GM18519 (cell line): ENCODE results near the gene LYZL4.

ENCODE experiments used
- ATAC-seq: cut with Tn5 transposase; IDR thresholded peaks from one replicate; pipeline ENCODE4 v1.9.1; 2021; ENCODE audit warnings: mild to moderate bottlenecking, moderate library complexity; ENCODE audit not compliant: unreplicated experiment, low FRiP score

LYZL4 gene

GRCh38 chr3:42410370-42411131 lies at the start of gene LYZL4:
TSS of gene LYZL4 (minus strand) at chr3:42410610. CDS start at chr3:42407251, 3,359 bp downstream.
- ATAC-seq, result no peak

DNA sequence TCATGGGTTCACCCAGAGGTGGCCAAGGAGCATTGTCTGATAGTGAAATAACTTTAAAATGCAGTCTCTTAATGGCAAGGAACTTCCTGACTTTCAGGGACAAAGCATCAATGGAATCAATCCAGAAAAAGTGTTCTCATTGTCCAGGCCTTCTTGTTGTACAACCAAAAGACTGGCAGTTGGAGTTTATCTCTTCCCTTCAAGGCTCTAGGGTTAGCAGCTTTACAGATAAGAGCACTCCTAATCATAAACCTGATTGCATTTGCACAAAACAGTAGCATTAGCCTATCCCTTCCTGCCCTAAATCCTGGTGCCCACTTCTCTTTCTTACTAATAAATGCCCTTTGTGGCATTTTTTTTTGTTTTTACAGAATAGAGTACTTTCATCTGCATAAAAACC lies 48.7 kb upstream of the LYZL4 start:
- ATAC-seq, result no peak

- no peak for ATAC-seq
Observed at GRCh38 chr3:42456211-42456610, 45.8 kb upstream of the LYZL4 start.

DNA sequence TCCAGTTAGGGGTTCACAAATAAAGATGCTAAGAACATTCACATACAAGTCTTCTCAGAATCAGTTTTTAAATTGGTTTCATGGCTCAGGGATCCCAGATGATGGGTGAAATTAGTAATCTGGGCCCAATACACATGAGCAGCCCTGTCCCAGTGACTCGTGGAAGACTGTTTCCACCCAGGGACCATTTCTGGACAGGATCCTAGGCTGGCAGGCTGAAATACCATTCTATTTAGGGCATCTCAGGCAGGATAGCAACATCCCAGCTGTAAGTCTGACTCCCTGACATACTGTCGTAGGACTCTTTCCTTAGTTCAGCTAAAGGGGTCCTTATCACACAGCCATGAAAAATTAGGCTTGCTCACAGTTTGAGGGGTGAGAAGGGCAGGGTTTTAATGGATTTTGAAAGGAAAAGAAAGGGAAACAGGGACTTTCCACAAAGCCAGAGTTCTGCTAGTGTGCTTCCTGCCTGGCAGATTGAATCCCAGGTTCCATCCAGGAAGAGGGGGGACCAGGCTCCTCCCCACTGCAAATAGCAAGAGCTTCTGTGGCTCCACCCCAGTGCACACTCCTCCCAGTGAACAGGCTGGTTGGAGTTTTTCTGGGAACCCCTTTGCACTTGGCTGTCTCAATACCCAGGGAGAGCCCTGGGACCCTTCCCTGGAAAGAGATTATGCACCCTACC lies 41.3 kb upstream of the LYZL4 start:
- ATAC-seq, result no peak

DNA sequence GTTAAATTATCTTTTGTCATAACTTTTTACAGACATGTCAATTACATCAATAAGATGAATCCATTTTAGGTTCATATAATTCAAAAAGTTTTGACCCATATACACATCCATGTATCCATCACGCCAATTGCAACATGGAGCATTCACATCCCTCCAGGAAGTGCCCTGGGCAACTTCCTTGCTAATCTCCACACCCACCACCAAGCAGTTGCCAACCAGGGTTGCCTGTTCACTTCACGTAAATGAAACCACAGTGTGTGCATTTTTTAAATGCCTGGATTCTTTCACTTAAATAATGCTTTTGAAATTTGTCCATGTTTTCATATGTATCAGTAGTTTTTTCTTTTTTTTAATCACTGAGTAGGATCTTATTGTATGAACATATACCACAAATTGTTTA lies 40.7 kb upstream of the LYZL4 start:
- ATAC-seq, result no peak

GRCh38 chr3:42450567-42450966 lies 40.2 kb upstream of the LYZL4 start:
- ATAC-seq, result no peak

- no peak for ATAC-seq
Observed at GRCh38 chr3:42447481-42447880, 37.1 kb upstream of the LYZL4 start.

- no peak for ATAC-seq
Observed at GRCh38 chr3:42446111-42447050, 36.0 kb upstream of the LYZL4 start.

DNA sequence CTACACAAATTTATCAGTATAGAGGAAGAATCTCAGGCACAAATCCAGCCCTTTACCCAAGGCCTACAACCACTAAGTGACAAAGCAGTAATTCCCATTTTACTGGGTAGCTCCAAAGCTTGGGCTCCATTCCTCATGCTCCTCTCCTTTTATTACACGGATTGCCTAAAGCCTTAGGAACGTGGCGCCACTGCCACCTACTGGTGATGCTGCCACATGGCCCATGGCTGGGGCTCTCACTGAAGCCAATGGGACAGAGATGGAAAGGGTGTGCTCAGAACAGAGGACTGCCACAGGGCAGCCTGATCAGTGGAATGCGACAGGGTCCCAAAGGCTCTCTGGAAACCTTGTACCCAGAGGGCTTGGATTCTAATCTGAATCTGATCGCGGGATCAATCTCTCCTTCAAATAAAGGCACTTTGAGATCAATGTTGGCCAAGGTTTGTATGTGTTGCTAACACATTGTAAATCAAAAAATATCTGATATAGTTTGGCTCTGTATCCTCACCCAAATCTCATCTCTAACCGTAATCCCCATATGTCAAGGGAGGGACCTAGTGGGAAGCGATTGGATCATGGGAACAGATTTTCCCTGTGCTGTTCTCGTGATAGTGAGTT lies 33.5 kb upstream of the LYZL4 start:
- ATAC-seq, result no peak

GRCh38 chr3:42443292-42443691 lies 32.9 kb upstream of the LYZL4 start:
- no peak for ATAC-seq

- no peak for ATAC-seq
Observed at GRCh38 chr3:42442640-42443039, 32.2 kb upstream of the LYZL4 start.

- ATAC-seq, result no peak
Observed at GRCh38 chr3:42441791-42442190, 31.4 kb upstream of the LYZL4 start.

DNA sequence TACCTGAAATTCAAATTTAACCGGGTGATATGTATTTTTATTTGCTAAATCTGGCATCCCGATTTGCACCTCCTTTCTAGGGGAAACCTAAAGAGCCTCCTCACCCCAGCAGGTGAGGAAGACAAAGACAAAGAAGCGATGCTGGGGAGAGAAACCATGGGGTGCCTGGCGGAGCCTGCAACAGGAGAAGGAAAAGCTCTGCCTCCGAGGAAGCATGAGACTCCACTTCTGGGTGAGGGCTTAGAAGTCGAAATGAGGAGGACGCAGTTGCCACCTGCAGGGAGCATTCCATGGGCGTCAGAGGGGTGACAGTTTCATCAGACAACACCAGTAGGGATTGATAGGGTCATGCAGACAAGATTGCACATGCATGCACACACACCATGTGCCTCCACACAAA lies 30.5 kb upstream of the LYZL4 start:
- ATAC-seq, result no peak

DNA sequence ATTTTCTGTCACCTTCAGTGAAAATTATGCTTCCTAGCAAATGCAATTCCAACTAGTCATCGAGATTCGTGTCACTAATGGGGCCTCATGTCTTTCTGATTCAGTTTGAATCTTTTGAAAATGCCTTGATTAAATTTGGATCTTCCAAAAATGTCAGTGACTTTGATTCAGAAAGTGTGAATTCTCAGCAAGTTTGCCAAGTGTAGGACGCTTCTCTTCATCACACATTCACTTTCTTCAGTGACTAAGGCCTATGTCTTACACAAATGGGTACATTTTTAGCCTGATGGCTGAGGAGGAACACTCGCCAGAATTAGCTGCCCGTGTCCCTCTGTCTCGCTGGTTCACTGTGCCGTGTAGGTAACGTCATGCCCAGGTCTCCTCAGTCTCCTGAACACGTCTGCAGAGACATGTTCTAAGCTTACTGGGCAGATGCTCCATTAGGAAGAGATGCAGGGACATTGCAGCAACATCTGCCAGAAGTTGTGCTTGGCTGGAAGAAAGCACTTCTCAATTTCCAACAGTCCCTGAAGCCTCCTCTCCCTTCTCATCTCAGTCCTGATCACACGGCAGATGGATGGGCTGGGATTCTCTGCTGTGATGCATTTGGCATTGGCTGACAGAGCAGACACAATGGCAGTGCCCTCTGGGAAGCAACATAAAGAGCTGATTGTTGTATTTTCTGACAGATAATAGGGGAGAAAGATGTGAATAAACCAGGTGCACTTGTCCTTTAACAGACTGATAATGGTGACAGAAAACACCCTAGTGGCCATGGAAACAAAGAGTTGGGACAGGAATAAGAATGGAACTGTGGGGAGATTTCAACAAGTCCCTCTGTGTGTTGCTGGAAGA lies 29.1 kb upstream of the LYZL4 start:
- ATAC-seq, result no peak

GRCh38 chr3:42438758-42439157 lies 28.3 kb upstream of the LYZL4 start:
- ATAC-seq, result no peak

DNA sequence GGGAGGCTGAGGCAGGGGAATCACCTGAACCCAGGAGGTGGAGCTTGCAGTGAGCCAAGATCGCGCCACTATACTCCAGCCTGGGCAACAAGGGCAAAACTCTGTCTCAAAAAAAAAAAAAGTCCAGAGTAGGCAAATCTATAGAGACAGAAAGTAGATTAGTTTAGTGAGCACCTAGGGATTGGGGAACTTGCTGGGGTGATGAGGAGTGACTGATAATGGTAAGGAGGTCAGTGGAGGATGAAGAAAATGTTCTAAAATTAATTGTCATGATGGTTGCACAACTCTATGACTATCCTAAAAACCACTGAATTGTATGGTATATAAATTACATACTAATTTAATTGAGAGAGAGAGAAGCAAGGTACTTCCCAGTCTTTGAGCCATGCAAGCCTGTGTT lies 27.8 kb upstream of the LYZL4 start:
- no peak for ATAC-seq

- no peak for ATAC-seq
Observed at GRCh38 chr3:42434777-42435380, 24.5 kb upstream of the LYZL4 start.

DNA sequence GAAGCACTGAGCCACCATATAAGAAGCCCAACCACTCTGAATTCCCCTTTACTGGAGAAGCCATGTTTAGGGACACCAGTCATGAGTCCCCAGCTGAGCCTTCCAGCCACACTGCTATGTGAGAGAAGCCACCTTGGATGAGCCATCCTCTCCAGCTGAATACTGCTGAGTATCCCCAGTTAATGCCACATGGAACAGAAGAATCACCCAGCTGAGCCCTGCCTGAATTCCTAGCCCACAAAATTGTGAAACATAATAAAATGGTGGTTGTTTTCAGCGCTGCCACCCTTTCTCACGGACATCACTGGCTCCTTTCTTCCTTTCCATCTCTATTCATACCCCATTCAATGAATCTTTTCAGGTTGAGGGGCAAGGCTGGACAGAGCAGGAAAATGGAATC lies 22.1 kb upstream of the LYZL4 start:
- no peak for ATAC-seq

DNA sequence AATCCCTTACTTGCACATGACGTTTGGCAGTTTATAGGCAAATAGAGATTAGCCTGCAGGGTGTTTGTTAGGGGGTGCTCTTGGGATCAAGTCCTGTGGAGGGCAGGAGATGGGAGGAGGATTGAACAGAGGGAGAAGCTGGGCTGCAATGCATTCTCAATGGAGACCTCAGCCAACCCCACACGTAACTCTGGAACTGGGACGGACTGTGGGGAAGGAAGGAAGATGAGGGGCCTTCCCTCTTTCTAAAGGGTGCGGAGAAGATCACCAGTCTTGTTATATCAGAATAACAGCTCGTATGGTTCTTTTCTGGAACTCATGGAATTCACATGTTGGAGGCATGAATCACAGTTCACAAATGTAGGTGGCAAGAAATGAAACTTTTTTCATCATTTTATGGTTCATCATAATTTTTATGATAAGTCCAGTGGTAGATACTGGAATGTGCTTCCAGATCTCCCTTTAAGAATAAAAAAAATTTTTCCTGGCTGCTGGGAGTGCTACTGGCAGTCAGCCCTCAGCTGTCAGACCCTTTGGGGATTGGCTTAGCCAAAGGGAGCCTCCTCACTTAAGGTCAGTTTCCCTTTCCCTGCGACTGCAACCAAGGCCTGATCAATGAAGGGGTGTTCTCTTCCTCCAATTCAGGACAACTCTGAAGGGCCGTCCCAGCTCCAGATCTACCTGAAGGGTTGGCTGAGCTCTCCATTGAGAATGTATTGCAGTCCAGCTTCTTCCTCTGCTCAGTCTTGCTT lies 20.5 kb upstream of the LYZL4 start:
- ATAC-seq, result no peak
